ENCODE results near the gene CASP9. TPM values are rescaled to one million over a fixed set of nuclear protein-coding genes. Genes with fewer than 3 reads are reported as not detected.

Gene CASP9
- total and polyA plus RNA-seq, 10 of the 15 experiments (the other 5 are each of a cell fraction or from before 2014, with no cell fraction given) = 2.7 to 14.6 (median 7.6) TPM

- Histone ChIP-seq H3K9me3 (replicated peaks; ENCODE audit: control insufficient read depth, insufficient read depth, low read length) (no peaks in the 10 kb centered on the region), H3K27ac (ENCODE audit: control insufficient read depth, insufficient read depth) (no peak overlapping the region), H3K9ac (ENCODE audit: control insufficient read depth, insufficient read depth, low read length) (no peak overlapping the region), H4K20me1 (ENCODE audit: control insufficient read depth, insufficient read depth) (no peaks in the 10 kb centered on the region), H3K36me3 (ENCODE audit: control insufficient read depth in 2 of 2, insufficient read depth in 2 of 2, low read length in 1 of 2) (no peaks in the 10 kb centered on the region), H3K79me2 (ENCODE audit: control insufficient read depth, insufficient read depth, low read length) (no peaks in the 10 kb centered on the region), H3K4me1 (ENCODE audit: control insufficient read depth, insufficient read depth, low read length) (no peaks in the 10 kb centered on the region), H3K4me2 (ENCODE audit: control insufficient read depth, insufficient read depth) (no peak overlapping the region), H3K27me3 (replicated peaks in 1 of 2; ENCODE audit: control insufficient read depth in 2 of 2, insufficient read depth in 2 of 2, low read length in 1 of 2) (no peaks in the 10 kb centered on the region; a peak in 1 of 4 replicates), H2AFZ (ENCODE audit: control insufficient read depth, low read depth, low read length) (no peak overlapping the region), H3K4me3 (no peak overlapping the region)
- intact Hi-C loops (cut with micrococcal nuclease; ENCODE audit: unreplicated experiment) = no loop called here
- no TSS peak for BruUV-seq (replicated peaks)
- ChIA-PET SMC1A (ENCODE audit: uncharacterized antibody, unreplicated experiment) (interaction anchor here (1.4 kb wide), 1 partner anchor 13 kb away, joined by 4 read pairs; no protein-coding TSS in a partner anchor), RAD21 (ENCODE audit: unreplicated experiment) (no interaction called here), CTCF (interaction anchor here (1.0 to 1.6 kb wide), 2 partner anchors 13 to 122 kb away, joined by 3 read pairs; no protein-coding TSS in a partner anchor), POLR2A (interaction anchor here (0.5 kb wide), 1 partner anchor 75 kb away, joined by 4 read pairs; no protein-coding TSS in a partner anchor)
- in situ Hi-C loops (cut with MboI) = no loop called here
- no peak for DNase-seq (ENCODE audit: low read depth, low spot score)
- no peak for FAIRE-seq
- TF ChIP-seq ZNF24 (IDR thresholded peaks at IDR 0.05) = peak; percentile 94
- TF ChIP-seq ZSCAN29 (IDR thresholded peaks at IDR 0.05) = no peak
- ATAC-seq = no peak
- 51% methylated on average over 11 of the region's 14 CpGs for WGBS (ENCODE audit: insufficient coverage, insufficient replicate concordance, low lambda C conversion rate, missing lambda C conversion rate)
These were observed 78.5 kb downstream of the CASP9 start for GRCh38 chr1:15445390-15446122.

- FAIRE-seq = no peak
- Histone ChIP-seq H3K79me2 (ENCODE audit: control insufficient read depth, insufficient read depth, low read length) (no peaks in the 10 kb centered on the region), H4K20me1 (ENCODE audit: control insufficient read depth, insufficient read depth) (no peaks in the 10 kb centered on the region), H3K27me3 (replicated peaks in 1 of 2; ENCODE audit: control insufficient read depth in 2 of 2, insufficient read depth in 2 of 2, low read length in 1 of 2) (no peaks in the 10 kb centered on the region; a peak in 1 of 4 replicates), H2AFZ (ENCODE audit: control insufficient read depth, low read depth, low read length) (no peak overlapping the region), H3K27ac (ENCODE audit: control insufficient read depth, insufficient read depth) (no peak overlapping the region), H3K4me2 (ENCODE audit: control insufficient read depth, insufficient read depth) (no peak overlapping the region), H3K9ac (ENCODE audit: control insufficient read depth, insufficient read depth, low read length) (no peak overlapping the region), H3K4me1 (ENCODE audit: control insufficient read depth, insufficient read depth, low read length) (no peaks in the 10 kb centered on the region), H3K9me3 (replicated peaks; ENCODE audit: control insufficient read depth, insufficient read depth, low read length) (no peaks in the 10 kb centered on the region), H3K4me3 (no peak overlapping the region), H3K36me3 (ENCODE audit: control insufficient read depth in 2 of 2, insufficient read depth in 2 of 2, low read length in 1 of 2) (no peaks in the 10 kb centered on the region)
- ChIA-PET CTCF (interaction anchor here (1.0 to 1.6 kb wide), 2 partner anchors 13 to 121 kb away, joined by 3 read pairs; no protein-coding TSS in a partner anchor), SMC1A (ENCODE audit: uncharacterized antibody, unreplicated experiment) (interaction anchor here (1.4 kb wide), 1 partner anchor 12 kb away, joined by 4 read pairs; no protein-coding TSS in a partner anchor), RAD21 (ENCODE audit: unreplicated experiment) (no interaction called here), POLR2A (interaction anchor here (0.5 kb wide), 2 partner anchors 76 to 111 kb away, joined by 4 to 7 read pairs; no protein-coding TSS in a partner anchor)
- 42% methylated on average over 17 of the region's 17 CpGs for WGBS (ENCODE audit: insufficient coverage, insufficient replicate concordance, low lambda C conversion rate, missing lambda C conversion rate)
- no TSS peak for BruUV-seq (replicated peaks)
- no peak for ATAC-seq
- DNase-seq (ENCODE audit: low read depth, low spot score) = no peak
- intact Hi-C loops (cut with micrococcal nuclease; ENCODE audit: unreplicated experiment) = no loop called here
- in situ Hi-C loops (cut with MboI) = no loop called here
- TF ChIP-seq TCF3 (IDR thresholded peaks at IDR 0.05; ENCODE audit: borderline replicate concordance, insufficient read depth, low read depth, low read length) (no peak), MTA3 (IDR thresholded peaks at IDR 0.05; ENCODE audit: borderline replicate concordance, low read length) (no peak), EZH2 (IDR thresholded peaks at IDR 0.05; ENCODE audit: borderline replicate concordance, control insufficient read depth, low read depth, low read length) (no peak), TCF12 (IDR thresholded peaks at IDR 0.05; ENCODE audit: low read depth, low read length) (no peak), STAT3 (IDR thresholded peaks at IDR 0.05; ENCODE audit: low read depth, low read length) (no peak), SMAD1 (IDR thresholded peaks at IDR 0.05; ENCODE audit: low read depth, partially characterized antibody) (no peak), IKZF1 (conservative IDR thresholded peaks at IDR 0.05) (no peak), E4F1 (IDR thresholded peaks at IDR 0.05; ENCODE audit: borderline replicate concordance, partially characterized antibody) (no peak), WRNIP1 (IDR thresholded peaks at IDR 0.05; ENCODE audit: borderline replicate concordance, low read depth, low read length) (no peak), SMC3 (IDR thresholded peaks at IDR 0.05; ENCODE audit: borderline replicate concordance, low read length) (no peak), TBL1XR1 (IDR thresholded peaks at IDR 0.05; ENCODE audit: low read depth, low read length) (no peak)
These were observed 79.3 kb downstream of the CASP9 start for GRCh38 chr1:15444468-15445389.

All from GM12878 (cell line).